ENCODE data around the gene ATP5F1A.
A peak's percentile ranks its signal among the peaks of the same experiment; 100 is the strongest.
"Not testable (repeated sequence)": the region's sequence is repeated elsewhere in the genome, so short reads cannot be mapped to it uniquely, and the experiment has no call there.

The ATP5F1A gene

GRCh38 chr18:46097801-46098615, at the start of gene ATP5F1A:
ATP5F1A (minus strand) TSS chr18:46098296; CDS start chr18:46098231, 65 bp downstream.
- H3K36me3 Mint-ChIP-seq = peaks cover 13% of the 10 kb centered on the region
- H3K27ac Mint-ChIP-seq = peak within 1 kb of the TSS; percentile 93
- peaks cover 29% of the 10 kb centered on the region for H3K4me1 Mint-ChIP-seq
- H3K27me3 Mint-ChIP-seq = no peaks in the 10 kb centered on the region
- H3K4me3 Mint-ChIP-seq = peak within 1 kb of the TSS; percentile 93
- ATAC-seq = peak; percentile 94
- no peaks in the 10 kb centered on the region for H3K9me3 Mint-ChIP-seq

GRCh38 chr18:46141199-46141598, 43.1 kb upstream of the ATP5F1A start:
- no peak for ATAC-seq
- H3K9me3 Mint-ChIP-seq = no peaks in the 10 kb centered on the region
- H3K36me3 Mint-ChIP-seq = peaks cover 5% of the 10 kb centered on the region
- H3K27ac Mint-ChIP-seq = no peak overlapping the region
- no peaks in the 10 kb centered on the region for H3K4me1 Mint-ChIP-seq
- H3K4me3 Mint-ChIP-seq = no peak overlapping the region
- H3K27me3 Mint-ChIP-seq = no peaks in the 10 kb centered on the region

GRCh38 chr18:46140173-46140572, 42.1 kb upstream of the ATP5F1A start:
- Mint-ChIP-seq H3K9me3 (no peaks in the 10 kb centered on the region), H3K27me3 (no peaks in the 10 kb centered on the region), H3K27ac (no peak overlapping the region), H3K4me1 (no peaks in the 10 kb centered on the region), H3K4me3 (no peak overlapping the region), H3K36me3 (peaks cover 5% of the 10 kb centered on the region)
- ATAC-seq = no peak

- no peak for ATAC-seq
- H3K4me3 Mint-ChIP-seq = no peak overlapping the region
Measured at GRCh38 chr18:46134920-46135675, 37.0 kb upstream of the ATP5F1A start.

GRCh38 chr18:46133534-46133933, 35.4 kb upstream of the ATP5F1A start:
- Mint-ChIP-seq H3K27me3 (no peaks in the 10 kb centered on the region), H3K36me3 (peaks cover 24% of the 10 kb centered on the region), H3K9me3 (no peaks in the 10 kb centered on the region), H3K4me3 (no peak overlapping the region), H3K4me1 (no peaks in the 10 kb centered on the region), H3K27ac (no peak overlapping the region)
- no peak for ATAC-seq

More at GRCh38 chr18:46134920-46135675, 37.0 kb upstream of the ATP5F1A start:
- Mint-ChIP-seq H3K36me3 (peaks cover 16% of the 10 kb centered on the region), H3K27ac (no peak overlapping the region), H3K27me3 (no peaks in the 10 kb centered on the region), H3K4me1 (no peaks in the 10 kb centered on the region), H3K9me3 (no peaks in the 10 kb centered on the region)

GRCh38 chr18:46130549-46130948, 32.5 kb upstream of the ATP5F1A start:
- H3K4me3 Mint-ChIP-seq, H3K27ac Mint-ChIP-seq, H3K9me3 Mint-ChIP-seq, H3K4me1 Mint-ChIP-seq, H3K27me3 Mint-ChIP-seq, ATAC-seq: not testable (repeated sequence)
- H3K36me3 Mint-ChIP-seq = peaks cover 39% of the 10 kb centered on the region

GRCh38 chr18:46130061-46130460, 32.0 kb upstream of the ATP5F1A start:
- Mint-ChIP-seq H3K27me3 (no peaks in the 10 kb centered on the region), H3K36me3 (peaks cover 39% of the 10 kb centered on the region), H3K4me1 (no peaks in the 10 kb centered on the region), H3K9me3 (no peaks in the 10 kb centered on the region), H3K4me3 (no peak overlapping the region), H3K27ac (no peak overlapping the region)
- no peak for ATAC-seq

- not testable (repeated sequence) for H3K27ac Mint-ChIP-seq, H3K27me3 Mint-ChIP-seq, H3K4me1 Mint-ChIP-seq, ATAC-seq, H3K4me3 Mint-ChIP-seq, H3K9me3 Mint-ChIP-seq
- peaks cover 42% of the 10 kb centered on the region for H3K36me3 Mint-ChIP-seq
Measured at GRCh38 chr18:46126625-46127024, 28.5 kb upstream of the ATP5F1A start.

- ATAC-seq = no peak
- Mint-ChIP-seq H3K27me3 (no peaks in the 10 kb centered on the region), H3K4me3 (no peak overlapping the region)
Measured at GRCh38 chr18:46113751-46114150, 15.7 kb upstream of the ATP5F1A start.

GRCh38 chr18:46110406-46110805, 12.3 kb upstream of the ATP5F1A start:
- peaks cover 30% of the 10 kb centered on the region for H3K36me3 Mint-ChIP-seq
- H3K4me1 Mint-ChIP-seq = peaks cover 8% of the 10 kb centered on the region
- H3K9me3 Mint-ChIP-seq = peaks cover 3% of the 10 kb centered on the region
- no peaks in the 10 kb centered on the region for H3K27me3 Mint-ChIP-seq
- no peak for ATAC-seq
- H3K27ac Mint-ChIP-seq = no peak overlapping the region
- no peak overlapping the region for H3K4me3 Mint-ChIP-seq

More at GRCh38 chr18:46113751-46114150, 15.7 kb upstream of the ATP5F1A start:
- peaks cover 8% of the 10 kb centered on the region for H3K4me1 Mint-ChIP-seq
- H3K36me3 Mint-ChIP-seq = peaks cover 41% of the 10 kb centered on the region
- H3K9me3 Mint-ChIP-seq = peaks cover 3% of the 10 kb centered on the region
- H3K27ac Mint-ChIP-seq = no peak overlapping the region

GRCh38 chr18:46109386-46109785, 11.3 kb upstream of the ATP5F1A start:
- Mint-ChIP-seq H3K36me3 (peaks cover 30% of the 10 kb centered on the region), H3K27ac (no peak overlapping the region), H3K9me3 (peaks cover 3% of the 10 kb centered on the region), H3K4me3 (no peak overlapping the region), H3K4me1 (peaks cover 13% of the 10 kb centered on the region), H3K27me3 (no peaks in the 10 kb centered on the region)
- ATAC-seq = no peak

GRCh38 chr18:46104128-46104911, 6.2 kb upstream of the ATP5F1A start, which contains the start of gene HAUS1:
HAUS1 (plus strand) TSS chr18:46104385; CDS start chr18:46104412, 27 bp downstream.
- H3K4me3 Mint-ChIP-seq = peak within 1 kb of the TSS; percentile 100
- peak within 1 kb of the TSS; percentile 92 for H3K27ac Mint-ChIP-seq
- H3K27me3 Mint-ChIP-seq = no peaks in the 10 kb centered on the region
- peaks cover 12% of the 10 kb centered on the region for H3K36me3 Mint-ChIP-seq
- ATAC-seq = peak; percentile 96
- peaks cover 19% of the 10 kb centered on the region for H3K4me1 Mint-ChIP-seq
- no peaks in the 10 kb centered on the region for H3K9me3 Mint-ChIP-seq

- no peaks in the 10 kb centered on the region for H3K27me3 Mint-ChIP-seq
- no peak for ATAC-seq
- H3K9me3 Mint-ChIP-seq = no peaks in the 10 kb centered on the region
- peaks cover 6% of the 10 kb centered on the region for H3K36me3 Mint-ChIP-seq
- H3K27ac Mint-ChIP-seq = no peak overlapping the region
- H3K4me1 Mint-ChIP-seq = peaks cover 33% of the 10 kb centered on the region
- no peak overlapping the region for H3K4me3 Mint-ChIP-seq
Measured at GRCh38 chr18:46099463-46099862, 1.4 kb upstream of the ATP5F1A start.

GRCh38 chr18:46098616-46098933, 479 bp upstream of the ATP5F1A start:
- ATAC-seq = no peak
- peak overlapping the region; percentile 93 for H3K27ac Mint-ChIP-seq
- H3K27me3 Mint-ChIP-seq = no peaks in the 10 kb centered on the region
- peaks cover 13% of the 10 kb centered on the region for H3K36me3 Mint-ChIP-seq
- no peaks in the 10 kb centered on the region for H3K9me3 Mint-ChIP-seq
- H3K4me3 Mint-ChIP-seq = peak overlapping the region; percentile 93
- H3K4me1 Mint-ChIP-seq = peaks cover 34% of the 10 kb centered on the region

GRCh38 chr18:46097431-46097800, 680 bp downstream of the ATP5F1A start:
- H3K4me1 Mint-ChIP-seq = peaks cover 27% of the 10 kb centered on the region
- no peaks in the 10 kb centered on the region for H3K27me3 Mint-ChIP-seq
- peaks cover 13% of the 10 kb centered on the region for H3K36me3 Mint-ChIP-seq
- H3K9me3 Mint-ChIP-seq = no peaks in the 10 kb centered on the region
- no peak for ATAC-seq
- peak overlapping the region; percentile 93 for H3K4me3 Mint-ChIP-seq
- peak overlapping the region; percentile 93 for H3K27ac Mint-ChIP-seq
